Keratinocyte (primary cell): Measurements from ENCODE around the gene MIEF1. TPM values are rescaled to one million over a fixed set of nuclear protein-coding genes. Genes with fewer than 3 reads are reported as not detected.

Source experiments
- DNase-seq: peaks from one replicate; pipeline ENCODE4 v3.0.0-alpha.2; 2011; ENCODE audit warnings: low read depth, missing footprints, low spot score
- FAIRE-seq: peaks from 2 replicates; lab custom pipeline; 2011; peaks lifted over from hg19 to GRCh38; lab: Jason Lieb, UNC
- H2AFZ ChIP-seq: 2 replicates; pipeline ENCODE4 v1.6.0; 2012; ENCODE audit warnings: low read length, control low read depth, inconsistent platforms; ENCODE audit not compliant: control insufficient read depth
- H3K27ac ChIP-seq: 2 replicates; pipeline ENCODE4 v1.5.1; 2011; ENCODE audit warnings: low read length; ENCODE audit not compliant: control insufficient read depth, insufficient read depth
- H3K27me3 ChIP-seq: 3 replicates; pipeline ENCODE4 v1.6.0; 2011; ENCODE audit warnings: low read length; ENCODE audit not compliant: control insufficient read depth, insufficient read depth; ENCODE audit errors: extremely low read depth
- H3K36me3 ChIP-seq, 2 experiments: 2 replicates in 1 of 2; 3 replicates in 1 of 2; pipeline ENCODE4 v1.5.1; 2011; ENCODE audit warnings: low read length in 2 of 2, mild to moderate bottlenecking in 1 of 2; ENCODE audit not compliant: control insufficient read depth in 2 of 2, insufficient read depth in 2 of 2; ENCODE audit errors: extremely low read depth in 1 of 2
- H3K4me1 ChIP-seq: 3 replicates; pipeline ENCODE4 v1.5.1; 2011; ENCODE audit warnings: low read length; ENCODE audit not compliant: control insufficient read depth, insufficient read depth; ENCODE audit errors: extremely low read depth
- H3K4me2 ChIP-seq: 3 replicates; pipeline ENCODE4 v1.6.0; 2011; ENCODE audit warnings: low read depth, low read length; ENCODE audit not compliant: control insufficient read depth, insufficient read depth; ENCODE audit errors: extremely low read depth
- H3K4me3 ChIP-seq, 3 experiments: fragments of 200-600 bp in 1 of 3; sonication (generic) in 1 of 3; 2 replicates in 2 of 3; 3 replicates in 1 of 3; pipeline ENCODE4 v1.5.1; 2011 to 2016; ENCODE audit warnings: low read length in 3 of 3, mild to moderate bottlenecking in 3 of 3, control low read depth in 2 of 3, inconsistent platforms in 1 of 3, low read depth in 1 of 3, mixed read lengths in 1 of 3, mixed run types in 1 of 3, moderate library complexity in 1 of 3; ENCODE audit not compliant: control insufficient read depth in 2 of 3, insufficient read depth in 2 of 3; ENCODE audit errors: extremely low read depth in 1 of 3
- H3K79me2 ChIP-seq: 2 replicates; pipeline ENCODE4 v1.6.0; 2012; ENCODE audit warnings: low read length; ENCODE audit not compliant: control insufficient read depth, insufficient read depth
- H3K9ac ChIP-seq: 3 replicates; pipeline ENCODE4 v1.6.0; 2011; ENCODE audit warnings: low read length; ENCODE audit not compliant: control insufficient read depth, insufficient read depth; ENCODE audit errors: extremely low read depth
- H3K9me1 ChIP-seq: 3 replicates; pipeline ENCODE4 v1.6.0; 2011; ENCODE audit warnings: low read length; ENCODE audit not compliant: control insufficient read depth, insufficient read depth; ENCODE audit errors: extremely low read depth
- H3K9me3 ChIP-seq: 2 replicates; pipeline ENCODE4 v1.5.1; 2012; ENCODE audit warnings: low read depth, low read length; ENCODE audit not compliant: control insufficient read depth
- H4K20me1 ChIP-seq: 3 replicates; pipeline ENCODE4 v1.6.0; 2011; ENCODE audit warnings: low read length; ENCODE audit not compliant: control insufficient read depth, insufficient read depth; ENCODE audit errors: extremely low read depth
- EZH2 ChIP-seq: IDR thresholded peaks from one replicate; pipeline ENCODE4 v1.6.1; 2012; ENCODE audit warnings: inconsistent platforms, mild to moderate bottlenecking, low read length, moderate library complexity
- dilution Hi-C: fragments of 300-500 bp; cut with MboI; formaldehyde crosslinking; loops from one replicate; pipeline ENCODE4 v1.7.0; 2020; ENCODE audit warnings: low sequenced_read_pairs; ENCODE audit not compliant: extremely low pct_ligation_motif_present
- polyA plus RNA-seq, 5 experiments: library from polyadenylated mRNA; depleted of rRNA in 3 of 5; stranded (reverse) in 3 of 5; stranded (forward) in 1 of 5; unstranded in 1 of 5; fragments of >200 nt; gene quantifications; 1 replicate in 1 of 5; 2 replicates in 3 of 5; 3 replicates in 1 of 5; pipeline versions ENCODE4 v1.2.1 to v1.2.3, GENCODE V29; 2011 to 2012; ENCODE audit warnings: missing spikeins in 2 of 5, low read depth in 1 of 5, low replicate concordance in 1 of 5
- TF ChIP-seq, protein P1 (sequence below), 3 experiments: IDR thresholded peaks in 1 of 3; conservative IDR thresholded peaks in 1 of 3; optimal IDR thresholded peaks in 1 of 3; 2 replicates in 2 of 3; 3 replicates in 1 of 3; pipeline versions ENCODE3 to v1.5.1; 2011; ENCODE audit warnings: low read length in 3 of 3, mild to moderate bottlenecking in 3 of 3, moderate library complexity in 2 of 3, control low read depth in 1 of 3, inconsistent platforms in 1 of 3; ENCODE audit not compliant: insufficient read depth in 2 of 3; ENCODE audit errors: extremely low read depth in 1 of 3

MIEF1 gene
- polyA plus RNA-seq, 1 donor (not counting 4 experiments of a cell fraction or from before 2014, with no cell fraction given), result 18.4 TPM

DNA sequence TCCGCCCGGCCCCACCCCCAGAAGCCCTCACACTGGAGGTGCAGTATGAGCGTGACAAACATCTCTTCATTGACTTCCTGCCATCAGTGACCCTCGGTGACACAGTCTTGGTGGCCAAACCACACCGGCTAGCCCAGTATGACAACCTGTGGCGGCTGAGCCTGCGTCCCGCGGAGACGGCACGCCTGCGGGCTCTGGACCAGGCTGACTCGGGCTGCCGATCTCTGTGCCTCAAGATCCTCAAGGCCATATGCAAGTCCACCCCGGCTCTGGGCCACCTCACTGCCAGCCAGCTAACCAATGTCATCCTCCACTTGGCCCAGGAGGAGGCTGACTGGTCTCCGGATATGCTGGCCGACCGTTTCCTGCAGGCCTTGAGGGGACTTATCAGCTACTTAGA is 11.7 kb downstream of the MIEF1 start:
- dilution Hi-C loops, result no loop called here

DNA sequence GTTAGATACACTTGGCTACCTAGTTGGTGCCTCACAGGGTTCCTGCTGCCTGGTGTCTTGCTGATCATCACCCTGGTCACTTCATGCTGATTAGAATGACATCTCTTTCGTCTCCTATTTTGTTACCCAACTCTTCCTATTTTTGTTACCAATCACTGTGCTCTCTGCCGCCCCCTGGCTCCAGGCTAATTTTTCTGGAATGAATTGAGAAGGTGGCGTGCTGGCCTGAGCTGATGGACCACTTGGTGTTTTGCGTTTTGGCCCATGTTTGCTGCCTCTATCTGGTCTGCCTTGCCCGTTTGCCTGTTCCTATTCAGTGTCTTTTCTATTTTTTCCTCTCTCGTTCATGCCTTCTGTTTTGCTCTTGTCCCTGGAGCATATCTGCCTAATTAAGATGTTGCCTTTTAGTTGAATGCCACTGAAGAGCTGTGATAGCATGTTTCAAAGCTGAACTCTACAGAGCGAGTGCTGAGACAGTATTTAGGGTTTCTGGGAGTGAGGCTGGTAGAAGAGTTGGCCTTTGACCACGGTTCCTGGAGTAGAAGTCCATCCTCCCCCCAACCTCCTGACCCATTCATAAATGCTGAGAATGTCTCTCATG is 12.4 kb downstream of the MIEF1 start:
- Histone ChIP-seq H3K9ac (no peak overlapping the region), H3K9me1 (no peaks in the 10 kb centered on the region), H3K4me2 (no peak overlapping the region), H3K4me3 (no peak overlapping the region), H3K36me3 (peaks cover 32 to 45% of the 10 kb centered on the region in 2 experiments), H3K27me3 (no peaks in the 10 kb centered on the region), H4K20me1 (peaks cover 6% of the 10 kb centered on the region), H3K9me3 (no peaks in the 10 kb centered on the region), H2AFZ (no peak overlapping the region), H3K4me1 (peaks cover 11% of the 10 kb centered on the region), H3K79me2 (peaks cover 38% of the 10 kb centered on the region), H3K27ac (no peak overlapping the region)
- FAIRE-seq (no peak), DNase-seq (no peak)
- dilution Hi-C loops, result no loop called here
- TF ChIP-seq, protein P1, sequence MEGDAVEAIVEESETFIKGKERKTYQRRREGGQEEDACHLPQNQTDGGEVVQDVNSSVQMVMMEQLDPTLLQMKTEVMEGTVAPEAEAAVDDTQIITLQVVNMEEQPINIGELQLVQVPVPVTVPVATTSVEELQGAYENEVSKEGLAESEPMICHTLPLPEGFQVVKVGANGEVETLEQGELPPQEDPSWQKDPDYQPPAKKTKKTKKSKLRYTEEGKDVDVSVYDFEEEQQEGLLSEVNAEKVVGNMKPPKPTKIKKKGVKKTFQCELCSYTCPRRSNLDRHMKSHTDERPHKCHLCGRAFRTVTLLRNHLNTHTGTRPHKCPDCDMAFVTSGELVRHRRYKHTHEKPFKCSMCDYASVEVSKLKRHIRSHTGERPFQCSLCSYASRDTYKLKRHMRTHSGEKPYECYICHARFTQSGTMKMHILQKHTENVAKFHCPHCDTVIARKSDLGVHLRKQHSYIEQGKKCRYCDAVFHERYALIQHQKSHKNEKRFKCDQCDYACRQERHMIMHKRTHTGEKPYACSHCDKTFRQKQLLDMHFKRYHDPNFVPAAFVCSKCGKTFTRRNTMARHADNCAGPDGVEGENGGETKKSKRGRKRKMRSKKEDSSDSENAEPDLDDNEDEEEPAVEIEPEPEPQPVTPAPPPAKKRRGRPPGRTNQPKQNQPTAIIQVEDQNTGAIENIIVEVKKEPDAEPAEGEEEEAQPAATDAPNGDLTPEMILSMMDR (optimal IDR thresholded peaks at IDR 0.05 in 1 of 3, IDR thresholded peaks at IDR 0.05 in 1 of 3, conservative IDR thresholded peaks at IDR 0.05 in 1 of 3; ENCODE audit: extremely low read depth in 1 of 3, insufficient read depth in 2 of 3, low read length in 3 of 3), result peak; percentile 65 to 84 (median 66)
- TF ChIP-seq EZH2, result no peak

More for the DNA sequence above, 11.7 kb downstream of the MIEF1 start:
- Histone ChIP-seq H3K36me3 (peaks cover 35 to 47% of the 10 kb centered on the region in 2 experiments), H3K9ac (no peak overlapping the region), H3K9me1 (no peaks in the 10 kb centered on the region), H4K20me1 (peaks cover 6% of the 10 kb centered on the region), H3K4me1 (peaks cover 6% of the 10 kb centered on the region), H3K27ac (no peak overlapping the region), H3K4me2 (no peak overlapping the region), H2AFZ (no peak overlapping the region), H3K4me3 (no peak overlapping the region), H3K9me3 (no peaks in the 10 kb centered on the region), H3K27me3 (no peaks in the 10 kb centered on the region), H3K79me2 (peaks cover 42% of the 10 kb centered on the region)
- no peak for TF ChIP-seq EZH2
- TF ChIP-seq, protein P1 (optimal IDR thresholded peaks at IDR 0.05 in 1 of 3, IDR thresholded peaks at IDR 0.05 in 1 of 3, conservative IDR thresholded peaks at IDR 0.05 in 1 of 3; ENCODE audit: extremely low read depth in 1 of 3, insufficient read depth in 2 of 3, low read length in 3 of 3), result no peak
- DNase-seq (no peak), FAIRE-seq (no peak)
